ENCODE data around the gene CHTOP. TPM values are rescaled to one million over a fixed set of nuclear protein-coding genes. Genes with fewer than 3 reads are reported as not detected.

Gene CHTOP
- total and polyA plus RNA-seq, 2 experiments from 2014 or later = 73.4 to 97.8 TPM

DNA sequence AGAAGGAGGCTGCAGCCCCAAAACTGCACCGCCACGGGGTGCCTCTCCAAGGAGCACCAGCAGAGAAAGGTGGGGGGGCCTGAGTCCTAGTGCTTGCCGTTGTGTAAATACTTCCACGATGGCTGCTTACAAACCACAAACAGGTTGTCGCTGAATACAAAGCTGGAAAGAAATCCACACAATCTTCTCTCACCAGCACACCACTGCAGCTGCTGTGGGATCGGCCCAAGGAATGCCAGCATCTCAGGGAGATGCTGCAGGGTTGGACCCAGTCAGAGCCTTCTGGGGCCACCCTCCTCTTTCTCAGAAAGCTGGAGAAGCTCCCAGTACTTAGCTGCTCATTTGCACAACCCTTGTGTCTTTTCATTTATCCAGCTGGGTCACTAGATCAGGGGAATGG, 14.7 kb upstream of the CHTOP start (continued):
- TF ChIP-seq, protein P1, sequence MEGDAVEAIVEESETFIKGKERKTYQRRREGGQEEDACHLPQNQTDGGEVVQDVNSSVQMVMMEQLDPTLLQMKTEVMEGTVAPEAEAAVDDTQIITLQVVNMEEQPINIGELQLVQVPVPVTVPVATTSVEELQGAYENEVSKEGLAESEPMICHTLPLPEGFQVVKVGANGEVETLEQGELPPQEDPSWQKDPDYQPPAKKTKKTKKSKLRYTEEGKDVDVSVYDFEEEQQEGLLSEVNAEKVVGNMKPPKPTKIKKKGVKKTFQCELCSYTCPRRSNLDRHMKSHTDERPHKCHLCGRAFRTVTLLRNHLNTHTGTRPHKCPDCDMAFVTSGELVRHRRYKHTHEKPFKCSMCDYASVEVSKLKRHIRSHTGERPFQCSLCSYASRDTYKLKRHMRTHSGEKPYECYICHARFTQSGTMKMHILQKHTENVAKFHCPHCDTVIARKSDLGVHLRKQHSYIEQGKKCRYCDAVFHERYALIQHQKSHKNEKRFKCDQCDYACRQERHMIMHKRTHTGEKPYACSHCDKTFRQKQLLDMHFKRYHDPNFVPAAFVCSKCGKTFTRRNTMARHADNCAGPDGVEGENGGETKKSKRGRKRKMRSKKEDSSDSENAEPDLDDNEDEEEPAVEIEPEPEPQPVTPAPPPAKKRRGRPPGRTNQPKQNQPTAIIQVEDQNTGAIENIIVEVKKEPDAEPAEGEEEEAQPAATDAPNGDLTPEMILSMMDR (conservative IDR thresholded peaks at IDR 0.05; ENCODE audit: low read depth in 2 of 2) = no peak

DNA sequence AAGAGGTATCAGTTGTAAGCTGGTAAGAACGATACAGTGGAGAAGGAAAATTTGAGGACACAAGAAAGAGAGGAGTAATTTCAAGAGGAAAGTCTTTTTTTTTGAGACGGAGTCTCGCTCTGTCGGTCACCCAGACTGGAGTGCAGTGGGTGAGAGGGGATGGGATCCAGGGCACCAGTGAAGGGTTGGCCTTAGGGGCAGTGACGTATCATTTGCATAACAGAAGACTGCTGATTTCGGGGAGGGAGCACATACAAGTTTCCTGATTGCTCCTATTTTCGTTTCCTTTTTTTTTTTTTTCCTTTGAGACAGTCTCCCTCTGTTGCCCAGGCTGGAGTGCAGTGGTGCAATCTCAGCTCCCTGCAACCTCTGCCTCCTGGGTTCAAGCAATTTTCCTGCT, 10.8 kb upstream of the CHTOP start:
- DNase-seq (ENCODE audit: low spot score) (peak; percentile 48), ATAC-seq (peak; percentile 15)
- Mint-ChIP-seq H3K4me3 (peak overlapping the region; percentile 38; the same call in 1 of the 3 replicates), H3K27ac (peak overlapping the region; percentile 82), H3K27me3 (ENCODE audit: insufficient read depth, low read depth, poor library complexity) (peaks cover 12% of the 10 kb centered on the region), H3K36me3 (ENCODE audit: low read depth) (peaks cover 36% of the 10 kb centered on the region), H3K4me1 (peaks cover 38% of the 10 kb centered on the region), H3K9me3 (no peaks in the 10 kb centered on the region)
- Histone ChIP-seq H3K9me2 (ENCODE audit: insufficient read depth) (0 out of 2 replicates have a peak, but pooled peaks cover 3% of the 10 kb centered on the region), H3K4me3 (no peak overlapping the region), H2AFZ (no peak overlapping the region), H3K36me3 (ENCODE audit: insufficient read depth) (no peaks in the 10 kb centered on the region), H3K79me2 (replicated peaks; ENCODE audit: insufficient read depth) (no peaks in the 10 kb centered on the region), H3K27me3 (ENCODE audit: insufficient read depth) (no peaks in the 10 kb centered on the region), H3K27ac (ENCODE audit: low read depth) (peak overlapping the region; percentile 47), H4K20me1 (replicated peaks; ENCODE audit: insufficient read depth) (no peaks in the 10 kb centered on the region), H3K4me1 (ENCODE audit: insufficient read depth) (peaks cover 17% of the 10 kb centered on the region), H3F3A (replicated peaks; ENCODE audit: low read depth) (0 out of 2 replicates have a peak, but pooled peaks cover 2% of the 10 kb centered on the region), H3K4me2 (peak overlapping the region; percentile 33)
- TF ChIP-seq CREB1 (CRISPR knock-in tag; IDR thresholded peaks at IDR 0.05; ENCODE audit: low read depth) = 0 out of 2 replicates have a peak, but pooled peaks have one; percentile 17
- TF ChIP-seq ZNF331 (CRISPR knock-in tag; IDR thresholded peaks at IDR 0.05; ENCODE audit: low read depth) = no peak

DNA sequence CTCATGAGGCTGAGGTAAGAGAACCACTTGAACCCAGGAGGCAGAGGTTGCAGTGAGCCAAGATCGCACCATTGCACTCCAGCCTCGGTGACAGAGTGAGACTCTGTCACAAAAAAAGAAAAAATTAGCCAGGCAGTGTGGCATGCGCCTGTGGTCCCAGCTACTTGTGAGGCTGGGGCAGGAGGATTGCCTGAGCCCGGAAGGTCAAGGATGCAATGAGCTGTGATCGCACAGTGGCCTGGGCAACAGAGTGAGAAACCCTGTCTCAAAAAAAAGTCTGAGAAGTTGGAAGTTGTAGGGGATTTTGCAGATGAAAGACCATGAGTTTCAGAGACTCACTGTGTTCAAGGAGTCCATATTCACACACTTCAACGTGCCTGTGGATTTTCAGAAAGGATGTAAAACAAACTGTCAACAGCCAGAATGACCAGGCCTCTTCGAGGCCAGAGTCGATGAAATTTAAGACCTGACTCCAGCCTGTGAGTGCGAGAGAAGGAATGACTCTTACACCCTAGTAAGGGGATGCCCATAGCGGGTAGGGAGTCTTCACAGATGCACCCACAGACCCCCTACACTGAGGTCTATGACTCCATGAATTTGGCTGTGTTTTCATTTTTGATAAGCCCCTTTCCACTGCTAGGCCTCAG, 8.8 kb upstream of the CHTOP start:
- Histone ChIP-seq H3K27ac (ENCODE audit: low read depth) (no peak overlapping the region), H3F3A (replicated peaks; ENCODE audit: low read depth) (0 out of 2 replicates have a peak, but pooled peaks cover 2% of the 10 kb centered on the region), H3K4me1 (ENCODE audit: insufficient read depth) (peaks cover 17% of the 10 kb centered on the region), H3K79me2 (replicated peaks; ENCODE audit: insufficient read depth) (no peaks in the 10 kb centered on the region), H3K36me3 (ENCODE audit: insufficient read depth) (no peaks in the 10 kb centered on the region), H3K27me3 (ENCODE audit: insufficient read depth) (no peaks in the 10 kb centered on the region), H2AFZ (no peak overlapping the region), H4K20me1 (replicated peaks; ENCODE audit: insufficient read depth) (no peaks in the 10 kb centered on the region), H3K9me2 (ENCODE audit: insufficient read depth) (0 out of 2 replicates have a peak, but pooled peaks cover 3% of the 10 kb centered on the region), H3K4me3 (no peak overlapping the region), H3K4me2 (no peak overlapping the region)
- no peaks in the 10 kb centered on the region for H3K9me3 Mint-ChIP-seq
- no peak overlapping the region for H3K27ac Mint-ChIP-seq
- H3K4me3 Mint-ChIP-seq = no peak overlapping the region
- no peak for TF ChIP-seq EZH2phosphoT487 (IDR thresholded peaks at IDR 0.05; ENCODE audit: unreplicated experiment)
- no peak for TF ChIP-seq NANOG (IDR thresholded peaks at IDR 0.05; ENCODE audit: borderline replicate concordance)
- TF ChIP-seq EZH2 (IDR thresholded peaks at IDR 0.05; ENCODE audit: low read depth, unreplicated experiment) = no peak
- no peak for TF ChIP-seq STAT1 (IDR thresholded peaks at IDR 0.05; ENCODE audit: unreplicated experiment)
- TF ChIP-seq, protein P2, sequence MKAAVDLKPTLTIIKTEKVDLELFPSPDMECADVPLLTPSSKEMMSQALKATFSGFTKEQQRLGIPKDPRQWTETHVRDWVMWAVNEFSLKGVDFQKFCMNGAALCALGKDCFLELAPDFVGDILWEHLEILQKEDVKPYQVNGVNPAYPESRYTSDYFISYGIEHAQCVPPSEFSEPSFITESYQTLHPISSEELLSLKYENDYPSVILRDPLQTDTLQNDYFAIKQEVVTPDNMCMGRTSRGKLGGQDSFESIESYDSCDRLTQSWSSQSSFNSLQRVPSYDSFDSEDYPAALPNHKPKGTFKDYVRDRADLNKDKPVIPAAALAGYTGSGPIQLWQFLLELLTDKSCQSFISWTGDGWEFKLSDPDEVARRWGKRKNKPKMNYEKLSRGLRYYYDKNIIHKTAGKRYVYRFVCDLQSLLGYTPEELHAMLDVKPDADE (IDR thresholded peaks at IDR 0.05) = no peak
- no peak for TF ChIP-seq JUNB (IDR thresholded peaks at IDR 0.05; ENCODE audit: unreplicated experiment)
- no peak for TF ChIP-seq CREB1 (CRISPR knock-in tag; IDR thresholded peaks at IDR 0.05; ENCODE audit: low read depth)
- TF ChIP-seq, protein P3, sequence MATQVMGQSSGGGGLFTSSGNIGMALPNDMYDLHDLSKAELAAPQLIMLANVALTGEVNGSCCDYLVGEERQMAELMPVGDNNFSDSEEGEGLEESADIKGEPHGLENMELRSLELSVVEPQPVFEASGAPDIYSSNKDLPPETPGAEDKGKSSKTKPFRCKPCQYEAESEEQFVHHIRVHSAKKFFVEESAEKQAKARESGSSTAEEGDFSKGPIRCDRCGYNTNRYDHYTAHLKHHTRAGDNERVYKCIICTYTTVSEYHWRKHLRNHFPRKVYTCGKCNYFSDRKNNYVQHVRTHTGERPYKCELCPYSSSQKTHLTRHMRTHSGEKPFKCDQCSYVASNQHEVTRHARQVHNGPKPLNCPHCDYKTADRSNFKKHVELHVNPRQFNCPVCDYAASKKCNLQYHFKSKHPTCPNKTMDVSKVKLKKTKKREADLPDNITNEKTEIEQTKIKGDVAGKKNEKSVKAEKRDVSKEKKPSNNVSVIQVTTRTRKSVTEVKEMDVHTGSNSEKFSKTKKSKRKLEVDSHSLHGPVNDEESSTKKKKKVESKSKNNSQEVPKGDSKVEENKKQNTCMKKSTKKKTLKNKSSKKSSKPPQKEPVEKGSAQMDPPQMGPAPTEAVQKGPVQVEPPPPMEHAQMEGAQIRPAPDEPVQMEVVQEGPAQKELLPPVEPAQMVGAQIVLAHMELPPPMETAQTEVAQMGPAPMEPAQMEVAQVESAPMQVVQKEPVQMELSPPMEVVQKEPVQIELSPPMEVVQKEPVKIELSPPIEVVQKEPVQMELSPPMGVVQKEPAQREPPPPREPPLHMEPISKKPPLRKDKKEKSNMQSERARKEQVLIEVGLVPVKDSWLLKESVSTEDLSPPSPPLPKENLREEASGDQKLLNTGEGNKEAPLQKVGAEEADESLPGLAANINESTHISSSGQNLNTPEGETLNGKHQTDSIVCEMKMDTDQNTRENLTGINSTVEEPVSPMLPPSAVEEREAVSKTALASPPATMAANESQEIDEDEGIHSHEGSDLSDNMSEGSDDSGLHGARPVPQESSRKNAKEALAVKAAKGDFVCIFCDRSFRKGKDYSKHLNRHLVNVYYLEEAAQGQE (IDR thresholded peaks at IDR 0.05; ENCODE audit: unreplicated experiment) = no peak
- TF ChIP-seq, protein P1 (conservative IDR thresholded peaks at IDR 0.05; ENCODE audit: low read depth in 2 of 2) = no peak
- peaks cover 50% of the 10 kb centered on the region for H3K4me1 Mint-ChIP-seq
- H3K36me3 Mint-ChIP-seq (ENCODE audit: low read depth) = peaks cover 27% of the 10 kb centered on the region
- ATAC-seq (no peak), DNase-seq (ENCODE audit: low spot score) (no peak)
- peaks cover 12% of the 10 kb centered on the region for H3K27me3 Mint-ChIP-seq (ENCODE audit: insufficient read depth, low read depth, poor library complexity)
